ENCODE data around the gene ERBIN. TPM values are rescaled to one million over a fixed set of nuclear protein-coding genes. Genes with fewer than 3 reads are reported as not detected.

Gene ERBIN
- polyA plus RNA-seq, 1 of the 3 experiments (the other 2 are of a cell fraction), result 10.3 TPM

- Histone ChIP-seq H3K36me3 (replicated peaks in 1 of 2; ENCODE audit: control insufficient read depth in 1 of 2, insufficient read depth in 2 of 2, low read length in 1 of 2) (peaks cover 0 to 5% of the 10 kb centered on the region in 2 experiments), H3K4me3 (ENCODE audit: low read depth in 2 of 2, low read length in 1 of 2) (no peak overlapping the region), H3K4me2 (peak overlapping the region; percentile 39; the same call in 1 of the 2 replicates), H2AFZ (ENCODE audit: low read depth) (no peak overlapping the region), H3F3A (replicated peaks; ENCODE audit: insufficient read depth) (peaks cover 29% of the 10 kb centered on the region), H4K20me1 (ENCODE audit: insufficient read depth) (peaks cover 78% of the 10 kb centered on the region), H3K4me1 (ENCODE audit: control insufficient read depth in 1 of 2, insufficient read depth in 2 of 2, low read depth in 1 of 2, low read length in 1 of 2) (peaks cover 2 to 13% of the 10 kb centered on the region in 2 experiments; a peak in 3 of 4 replicates), H3K27me3 (ENCODE audit: insufficient read depth) (no peaks in the 10 kb centered on the region), H3K79me2 (ENCODE audit: insufficient read depth) (peaks cover 98% of the 10 kb centered on the region), H3K9me3 (no peaks in the 10 kb centered on the region), H3K27ac (ENCODE audit: low read depth in 2 of 2, low read length in 1 of 2) (peak overlapping the region in 1 of 2 experiments; percentile 55; a peak in 2 of 4 replicates), H3K9me2 (no peaks in the 10 kb centered on the region; the same call in 1 of the 2 replicates), H3K9ac (no peak overlapping the region)
- TF ChIP-seq ZBTB33 (IDR thresholded peaks at IDR 0.05; ENCODE audit: borderline replicate concordance, low read depth) (0 out of 2 replicates have a peak, but pooled peaks have one; percentile 19), RXRA (IDR thresholded peaks at IDR 0.05; ENCODE audit: borderline replicate concordance, low read depth) (peak; percentile 67; the same call in 1 of the 2 replicates), JUND (IDR thresholded peaks at IDR 0.05) (peak; percentile 42), TAF1 (IDR thresholded peaks at IDR 0.05; ENCODE audit: borderline replicate concordance, low read depth, low read length) (no peak), TCF12 (IDR thresholded peaks at IDR 0.05) (peak; percentile 60; the same call in 1 of the 2 replicates), RCOR1 (IDR thresholded peaks at IDR 0.05; ENCODE audit: low read length) (no peak), CHD2 (IDR thresholded peaks at IDR 0.05; ENCODE audit: low read length, partially characterized antibody) (no peak), MEF2A (IDR thresholded peaks at IDR 0.05; ENCODE audit: borderline replicate concordance, low read depth) (peak; percentile 65; the same call in 1 of the 2 replicates), PBX3 (IDR thresholded peaks at IDR 0.05) (peak; percentile 52), NFIC (IDR thresholded peaks at IDR 0.05; ENCODE audit: borderline replicate concordance) (peak; percentile 57), FOSL2 (IDR thresholded peaks at IDR 0.05; ENCODE audit: borderline replicate concordance, low read depth) (peak; percentile 34; the same call in 1 of the 2 replicates)
- POLR2A ChIA-PET, result no interaction called here
- CTCF ChIA-PET, result interaction anchor here (1.1 to 1.4 kb wide), 2 partner anchors 9 to 14 kb away, joined by 3 to 4 read pairs; no protein-coding TSS in a partner anchor
- 100% methylated on average over 1 of the region's 1 CpG for WGBS (ENCODE audit: low lambda C conversion rate)
- no peak for DNase-seq
These were observed 59.7 kb downstream of the ERBIN start for GRCh38 chr5:65986050-65986451.

GRCh38 chr5:65986796-65987195 is 60.4 kb downstream of the ERBIN start:
- Histone ChIP-seq H3K36me3 (replicated peaks in 1 of 2; ENCODE audit: control insufficient read depth in 1 of 2, insufficient read depth in 2 of 2, low read length in 1 of 2) (peaks cover 0 to 11% of the 10 kb centered on the region in 2 experiments), H3K9me2 (no peaks in the 10 kb centered on the region), H2AFZ (ENCODE audit: low read depth) (no peak overlapping the region), H3K79me2 (ENCODE audit: insufficient read depth) (peaks cover 98% of the 10 kb centered on the region), H3F3A (replicated peaks; ENCODE audit: insufficient read depth) (peaks cover 22% of the 10 kb centered on the region), H3K9me3 (no peaks in the 10 kb centered on the region), H3K27me3 (ENCODE audit: insufficient read depth) (no peaks in the 10 kb centered on the region), H3K4me3 (ENCODE audit: low read depth in 2 of 2, low read length in 1 of 2) (no peak overlapping the region), H3K4me2 (0 out of 2 replicates have a peak overlapping the region, but pooled peaks have one; percentile 39), H3K4me1 (ENCODE audit: control insufficient read depth in 1 of 2, insufficient read depth in 2 of 2, low read depth in 1 of 2, low read length in 1 of 2) (peaks cover 2 to 13% of the 10 kb centered on the region in 2 experiments; a peak in 3 of 4 replicates), H4K20me1 (ENCODE audit: insufficient read depth) (peaks cover 72% of the 10 kb centered on the region), H3K27ac (ENCODE audit: low read depth in 2 of 2, low read length in 1 of 2) (peak overlapping the region in 1 of 2 experiments; percentile 55; a peak in 2 of 4 replicates), H3K9ac (no peak overlapping the region)
- ChIA-PET POLR2A (no interaction called here), CTCF (interaction anchor here (1.1 to 1.4 kb wide), 2 partner anchors 8 to 15 kb away, joined by 3 to 4 read pairs; no protein-coding TSS in a partner anchor)
- no peak for DNase-seq
- WGBS (ENCODE audit: low lambda C conversion rate), result 92% methylated on average over 3 of the region's 3 CpGs
- TF ChIP-seq EZH2phosphoT487 (IDR thresholded peaks at IDR 0.05; ENCODE audit: borderline replicate concordance, low read depth), result no peak
- no peak for TF ChIP-seq TAF1 (IDR thresholded peaks at IDR 0.05; ENCODE audit: borderline replicate concordance, low read depth, low read length)
- no peak for TF ChIP-seq ELF1 (IDR thresholded peaks at IDR 0.05)
- no peak for TF ChIP-seq SMC3 (IDR thresholded peaks at IDR 0.05; ENCODE audit: low read depth, low read length)
- no peak for TF ChIP-seq FOSL2 (IDR thresholded peaks at IDR 0.05; ENCODE audit: borderline replicate concordance, low read depth)
- TF ChIP-seq FOXJ3 (CRISPR knock-in tag; IDR thresholded peaks at IDR 0.05), result no peak
- TF ChIP-seq NRF1 (IDR thresholded peaks at IDR 0.05; ENCODE audit: low read depth, low read length), result no peak
- no peak for TF ChIP-seq NFIC (IDR thresholded peaks at IDR 0.05; ENCODE audit: borderline replicate concordance)
- TF ChIP-seq ZBTB33 (IDR thresholded peaks at IDR 0.05; ENCODE audit: borderline replicate concordance, low read depth), result no peak
- no peak for TF ChIP-seq IRF3 (IDR thresholded peaks at IDR 0.05; ENCODE audit: low read depth, low read length)
- no peak for TF ChIP-seq RFX5 (IDR thresholded peaks at IDR 0.05; ENCODE audit: low read length)
- no peak for TF ChIP-seq TEAD4 (IDR thresholded peaks at IDR 0.05; ENCODE audit: borderline replicate concordance, insufficient read depth)
- no peak for TF ChIP-seq FOXM1 (IDR thresholded peaks at IDR 0.05; ENCODE audit: low read depth)
- TF ChIP-seq EP300 (IDR thresholded peaks at IDR 0.05; ENCODE audit: borderline replicate concordance in 1 of 2, low read depth in 1 of 2, low read length in 1 of 2), result no peak
- TF ChIP-seq YY1 (IDR thresholded peaks at IDR 0.05; ENCODE audit: low read depth), result no peak

Measured in SK-N-SH (cell line).